UCSD-AML1 (cell line): ENCODE data around the gene AGMAT.

Experiments
- DNase-seq: peaks from one replicate; lab custom pipeline; 2025; ENCODE audit not compliant: unreplicated experiment; lab: John Stamatoyannopoulos, UW

AGMAT gene

DNA sequence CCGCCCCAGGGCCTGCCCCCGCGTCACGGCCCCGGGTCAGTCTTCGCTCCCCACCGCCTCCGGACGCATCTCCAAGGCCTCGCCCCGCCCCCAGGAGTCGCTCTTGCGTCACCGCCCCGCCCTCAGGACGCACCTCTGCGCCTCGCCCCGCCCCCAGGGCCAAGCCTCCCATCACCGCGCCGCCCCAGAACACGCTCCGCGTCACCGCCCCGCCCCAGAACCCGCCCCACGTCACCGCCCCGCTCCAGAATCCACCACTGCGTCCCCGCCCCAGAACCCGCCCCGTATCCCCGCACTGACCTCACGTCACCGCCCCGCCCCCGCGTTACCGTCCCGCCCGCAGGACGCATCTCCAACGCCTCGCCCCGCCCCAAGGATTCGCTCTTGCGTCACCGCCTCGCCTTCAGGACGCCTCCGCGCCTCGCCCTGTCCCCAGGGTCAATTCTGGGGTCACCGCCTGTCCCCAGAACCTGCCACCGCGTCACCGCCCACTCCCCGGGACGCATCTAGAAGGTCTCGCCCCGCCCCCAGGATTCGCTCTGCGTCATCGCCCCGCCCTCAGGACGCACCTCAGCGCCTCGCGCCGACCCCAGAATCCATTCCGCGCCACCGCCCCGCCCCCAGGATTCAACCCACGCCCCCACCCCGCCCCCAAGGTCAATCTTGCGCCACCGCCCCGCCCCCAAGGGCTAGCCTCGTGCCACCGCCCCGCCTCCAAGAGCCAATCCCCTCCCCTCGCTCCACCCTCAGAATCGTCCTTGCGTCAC, 60.4 kb downstream of the AGMAT start:
- peak; percentile 100 for DNase-seq

DNA sequence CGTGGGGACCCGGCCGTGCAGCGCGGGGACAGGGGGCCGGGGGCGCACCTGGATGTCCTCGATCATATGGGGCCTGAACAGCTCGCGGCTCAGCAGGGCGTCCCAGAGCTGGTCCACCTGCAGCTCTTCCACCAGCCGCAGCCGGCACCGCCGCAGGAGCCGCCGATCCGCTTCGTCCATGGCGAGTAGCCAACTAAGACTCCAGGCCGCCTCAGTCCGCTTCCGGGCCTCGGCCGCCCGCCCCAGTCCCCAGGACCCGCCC, 60.9 kb downstream of the AGMAT start, which contains the start of gene CASP9:
Gene CASP9, minus strand, starts transcription at position 195 of the 262 bp plus-strand sequence. Its CDS starts 15 bp downstream, at position 180.
- DNase-seq: no peak

DNA sequence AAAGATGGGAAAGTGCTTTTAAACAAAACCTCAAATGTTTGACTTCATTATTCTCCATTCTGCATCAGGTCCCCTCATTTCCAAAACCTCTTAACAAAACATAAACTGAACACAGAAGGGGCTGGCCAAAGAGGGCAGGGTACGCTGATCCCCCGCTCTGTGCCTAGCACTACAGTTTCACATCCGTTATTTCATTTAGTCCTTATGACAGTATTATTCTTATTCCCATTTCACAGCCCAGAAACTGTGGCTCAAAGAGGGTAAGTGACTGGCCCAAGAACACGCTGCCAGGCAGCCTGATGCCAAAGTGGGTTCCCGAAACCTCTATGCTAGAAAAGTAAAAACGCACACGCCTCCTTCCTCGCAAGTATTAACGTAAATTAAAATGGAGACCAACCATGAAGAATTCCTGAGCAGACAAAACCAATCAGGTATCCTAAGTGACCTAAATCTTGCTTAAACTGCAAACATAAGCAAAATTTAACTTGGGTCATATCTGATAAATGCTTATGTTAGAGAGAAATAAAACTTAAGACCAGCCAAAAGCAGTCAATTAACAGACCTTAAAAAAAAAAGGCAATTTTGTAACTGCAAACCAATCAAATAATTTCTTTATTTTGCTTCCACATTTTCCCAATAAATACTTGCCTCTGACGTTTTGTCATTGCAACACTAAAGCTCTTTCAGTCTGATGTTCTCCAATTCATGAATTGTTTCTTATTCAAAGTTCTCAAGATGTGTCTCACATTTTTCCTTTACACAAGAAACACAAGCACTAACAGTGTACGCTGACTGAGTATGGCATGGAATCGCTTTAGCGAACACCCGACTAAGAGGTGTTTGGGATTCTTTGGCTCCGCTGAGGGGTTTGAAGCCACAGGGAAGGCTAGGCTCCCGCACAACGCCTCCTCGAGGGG, 61.5 kb downstream of the AGMAT start:
- DNase-seq: no peak

DNA sequence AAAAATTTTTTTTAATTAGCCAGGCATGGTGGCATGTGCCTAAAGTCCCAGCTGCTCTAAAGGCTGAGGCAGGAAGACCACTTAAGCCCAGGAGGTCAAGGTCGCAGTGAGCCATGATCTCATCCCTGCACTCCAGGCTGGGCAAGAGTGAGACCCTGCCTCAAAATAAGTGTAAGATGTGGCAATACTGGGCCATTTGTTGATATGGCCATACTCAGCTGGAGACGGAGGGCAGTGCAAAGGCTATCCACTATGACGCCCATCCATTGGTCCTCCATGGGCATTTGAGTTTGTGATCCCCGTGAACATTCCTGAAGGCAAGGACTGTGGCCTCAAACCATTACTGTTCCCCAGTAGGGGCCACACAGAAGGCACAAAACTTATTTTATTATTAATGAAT, 62.3 kb downstream of the AGMAT start:
- DNase-seq: no peak
